Liver (tissue), 9 donors: ENCODE data around the gene FAM89A. TPM values are rescaled to one million over a fixed set of nuclear protein-coding genes. Genes with fewer than 3 reads are reported as not detected.

ENCODE experiments used
- DNase-seq: peaks from one replicate; pipeline ENCODE4 v3.0.0-alpha.2; 2017; ENCODE audit warnings: low spot score
- H3K27ac ChIP-seq, 2 donors: one replicate each; pipeline ENCODE4 v1.7.0; 2013; ENCODE audit warnings: inconsistent platforms in 2 of 2, low read length in 2 of 2, control low read depth in 1 of 2, low read depth in 1 of 2, mild to moderate bottlenecking in 1 of 2
- H3K27me3 ChIP-seq, 4 donors: one replicate each; pipeline versions ENCODE4 v1.6.1 to v1.7.0; 2013; ENCODE audit warnings: low read length in 3 of 4, inconsistent platforms in 1 of 4, mild to moderate bottlenecking in 1 of 4, moderate library complexity in 1 of 4; ENCODE audit not compliant: control insufficient read depth in 4 of 4, insufficient read depth in 4 of 4
- H3K36me3 ChIP-seq, 4 donors: one replicate each; pipeline versions ENCODE4 v1.6.1 to v1.7.0; 2013; ENCODE audit warnings: low read length in 3 of 4, mild to moderate bottlenecking in 3 of 4, low read depth in 1 of 4, moderate library complexity in 1 of 4; ENCODE audit not compliant: control insufficient read depth in 4 of 4, insufficient read depth in 3 of 4
- H3K4me1 ChIP-seq, 4 donors: one replicate each; pipeline versions ENCODE4 v1.6.1 to v1.7.0; 2013; ENCODE audit warnings: low read length in 3 of 4, mild to moderate bottlenecking in 3 of 4, moderate library complexity in 1 of 4; ENCODE audit not compliant: control insufficient read depth in 4 of 4, insufficient read depth in 4 of 4
- H3K4me3 ChIP-seq, 3 donors: one replicate each; pipeline versions ENCODE4 v1.6.1 to v1.7.0; 2013; ENCODE audit warnings: low read length in 3 of 3, control low read depth in 1 of 3, low read depth in 1 of 3, mild to moderate bottlenecking in 1 of 3
- H3K9ac ChIP-seq, 2 donors: one replicate each; pipeline ENCODE4 v1.7.0; 2013; ENCODE audit warnings: low read length in 2 of 2, mild to moderate bottlenecking in 2 of 2, moderate library complexity in 2 of 2, control low read depth in 1 of 2, low read depth in 1 of 2
- H3K9me3 ChIP-seq, 4 donors: one replicate each; pipeline versions ENCODE4 v1.6.1 to v1.7.0; 2013; ENCODE audit warnings: low read length in 3 of 4; ENCODE audit not compliant: control insufficient read depth in 4 of 4
- ATF3 ChIP-seq: IDR thresholded peaks from 2 replicates; pipeline ENCODE4 v1.6.1; 2016; ENCODE audit warnings: antibody characterized with exemption
- CTCF ChIP-seq: fragments of 150-350 bp; IDR thresholded peaks from 2 replicates; pipeline ENCODE4 v1.5.1; 2017; ENCODE audit warnings: improper control_type of control experiment, low read depth, low read length; ENCODE audit not compliant: missing input control
- EGR1 ChIP-seq, 2 donors: IDR thresholded peaks; 2 replicates each; pipeline ENCODE4 v1.6.1; 2016 to 2018; ENCODE audit warnings: antibody characterized with exemption in 2 of 2, low read depth in 2 of 2
- FOXA1 ChIP-seq: IDR thresholded peaks from 2 replicates; pipeline ENCODE4 v1.6.1; 2016; ENCODE audit warnings: antibody characterized with exemption
- FOXA2 ChIP-seq: IDR thresholded peaks from 2 replicates; pipeline ENCODE4 v1.6.1; 2016; ENCODE audit warnings: antibody characterized with exemption
- GABPA ChIP-seq, 2 donors: IDR thresholded peaks in 1 of 2; conservative IDR thresholded peaks in 1 of 2; 2 replicates each; pipeline ENCODE4 v1.6.1; 2016; ENCODE audit warnings: antibody characterized with exemption in 2 of 2, mild to moderate bottlenecking in 1 of 2, moderate library complexity in 1 of 2
- HNF4G ChIP-seq: IDR thresholded peaks from 2 replicates; pipeline ENCODE4 v1.6.1; 2016; ENCODE audit warnings: antibody characterized with exemption
- JUND ChIP-seq, 2 donors: IDR thresholded peaks; 2 replicates each; pipeline ENCODE4 v1.6.1; 2016; ENCODE audit warnings: antibody characterized with exemption in 2 of 2
- MAX ChIP-seq: IDR thresholded peaks from 2 replicates; pipeline ENCODE4 v1.6.1; 2016; ENCODE audit warnings: antibody characterized with exemption
- NR2F2 ChIP-seq: IDR thresholded peaks from 2 replicates; pipeline ENCODE4 v1.6.1; 2016; ENCODE audit warnings: antibody characterized with exemption
- RAD21 ChIP-seq, 2 donors: IDR thresholded peaks; 2 replicates each; pipeline ENCODE4 v1.6.1; 2016; ENCODE audit warnings: antibody characterized with exemption in 2 of 2, mild to moderate bottlenecking in 2 of 2
- REST ChIP-seq: IDR thresholded peaks from 2 replicates; pipeline ENCODE4 v1.6.1; 2016; ENCODE audit warnings: antibody characterized with exemption, mild to moderate bottlenecking
- RXRA ChIP-seq, 2 donors: IDR thresholded peaks; 2 replicates each; pipeline ENCODE4 v1.6.1; 2017 to 2018; ENCODE audit warnings: antibody characterized with exemption in 2 of 2, mild to moderate bottlenecking in 1 of 2
- SP1 ChIP-seq: IDR thresholded peaks from 2 replicates; pipeline ENCODE4 v1.6.1; 2018; ENCODE audit warnings: antibody characterized with exemption, mild to moderate bottlenecking
- TAF1 ChIP-seq: conservative IDR thresholded peaks from 2 replicates; pipeline ENCODE4 v1.6.1; 2016; ENCODE audit warnings: antibody characterized with exemption, mild to moderate bottlenecking
- YY1 ChIP-seq: IDR thresholded peaks from 2 replicates; pipeline ENCODE4 v1.6.1; 2016; ENCODE audit warnings: antibody characterized with exemption, mild to moderate bottlenecking
- ZBTB33 ChIP-seq: IDR thresholded peaks from 2 replicates; pipeline ENCODE4 v1.6.1; 2016; ENCODE audit warnings: antibody characterized with exemption
- WGBS: extraction: QIAGEN DNeasy Blood & Tissue Kit; methylation state at CpG from one replicate; pipeline ENCODE4 v1.1.7; 2013; 5-methylcytosine and 5-hydroxymethylcytosine counted together
- polyA plus RNA-seq, 2 donors: library from polyadenylated mRNA; stranded (reverse) in 1 of 2; unstranded in 1 of 2; fragments of 200-250 nt in 1 of 2; fragments of >200 nt in 1 of 2; fragmentation: Nextera tagmentation in 1 of 2; extraction: Ambion mirVana in 1 of 2; gene quantifications; one replicate each; pipeline versions ENCODE4 v1.2.1 to v1.2.3, GENCODE V29; 2013 to 2015
- total RNA-seq, 2 donors: library from RNA; depleted of rRNA; stranded (reverse); fragments of >200 nt; gene quantifications; one replicate each; pipeline ENCODE4 v1.2.3, GENCODE V29; 2014
- donor health status: healthy.
- donor health status: healthy.
- donor health status: healthy.
- donor health status: healthy.
- donor health status: healthy.

FAM89A gene
- total and polyA plus RNA-seq, 4 donors, result 5.3 to 8.8 (median 8.1) TPM

GRCh38 chr1:231001892-231002291 lies 38.2 kb downstream of the FAM89A start:
- no peaks in the 10 kb centered on the region for H3K4me1 ChIP-seq
- no peak overlapping the region for H3K4me3 ChIP-seq
- DNase-seq, result no peak
- no peak overlapping the region for H3K9ac ChIP-seq
- H3K27me3 ChIP-seq, result no peaks in the 10 kb centered on the region
- peaks cover 2 to 10% (median 4%) of the 10 kb centered on the region in 4 donors for H3K9me3 ChIP-seq
- no peak overlapping the region for H3K27ac ChIP-seq
- TF ChIP-seq GABPA (IDR thresholded peaks at IDR 0.05 in 1 of 2, conservative IDR thresholded peaks at IDR 0.05 in 1 of 2) (no peak), EGR1 (IDR thresholded peaks at IDR 0.05; ENCODE audit: low read depth in 2 of 2) (no peak), FOXA1 (no peak), REST (no peak), ZBTB33 (no peak), RAD21 (IDR thresholded peaks at IDR 0.05) (no peak), MAX (no peak), SP1 (no peak), CTCF (no peak), ATF3 (no peak), NR2F2 (no peak), TAF1 (no peak), HNF4G (no peak), YY1 (no peak)
- peaks cover 17 to 46% (median 41%) of the 10 kb centered on the region in 4 donors for H3K36me3 ChIP-seq

GRCh38 chr1:231000639-231001038 lies 39.4 kb downstream of the FAM89A start:
- H3K9me3 ChIP-seq, result peaks cover 2 to 9% (median 4%) of the 10 kb centered on the region in 4 donors
- H3K27ac ChIP-seq, result no peak overlapping the region
- WGBS, result 96% methylated on average over 1 of the region's 1 CpG
- DNase-seq, result no peak
- H3K27me3 ChIP-seq, result no peaks in the 10 kb centered on the region
- H3K4me1 ChIP-seq, result no peaks in the 10 kb centered on the region
- H3K9ac ChIP-seq, result no peak overlapping the region
- peaks cover 17 to 54% (median 46%) of the 10 kb centered on the region in 4 donors for H3K36me3 ChIP-seq
- H3K4me3 ChIP-seq, result no peak overlapping the region
- TF ChIP-seq RXRA (IDR thresholded peaks at IDR 0.05) (no peak), ATF3 (no peak), JUND (IDR thresholded peaks at IDR 0.05) (no peak), FOXA2 (no peak), HNF4G (no peak), MAX (no peak), CTCF (no peak), ZBTB33 (no peak)
